GM06990 (cell line): ENCODE data around the gene SPIRE1.

Experiments
- DNase-seq: peaks from one replicate; pipeline ENCODE4 v3.0.0-alpha.2; 2011; ENCODE audit not compliant: insufficient read length; ENCODE audit errors: extremely low read depth
- H3K27me3 ChIP-seq: replicated peaks from 2 replicates; pipeline ENCODE4 v1.6.0; 2011; ENCODE audit warnings: low read length; ENCODE audit not compliant: control insufficient read depth, insufficient read depth
- H3K36me3 ChIP-seq: 2 replicates; pipeline ENCODE4 v1.5.1; 2011; ENCODE audit warnings: low read length; ENCODE audit not compliant: control insufficient read depth, insufficient read depth
- H3K4me3 ChIP-seq: replicated peaks from 2 replicates; pipeline ENCODE4 v1.5.1; 2011; ENCODE audit warnings: low read depth, mild to moderate bottlenecking, control low read depth, low read length
- TF ChIP-seq, protein P1 (sequence below): IDR thresholded peaks from 2 replicates; pipeline ENCODE4 v1.5.1; 2011; ENCODE audit warnings: low read length, control low read depth, mild to moderate bottlenecking, inconsistent platforms; ENCODE audit not compliant: insufficient read depth, poor library complexity, severe bottlenecking

The SPIRE1 gene

DNA sequence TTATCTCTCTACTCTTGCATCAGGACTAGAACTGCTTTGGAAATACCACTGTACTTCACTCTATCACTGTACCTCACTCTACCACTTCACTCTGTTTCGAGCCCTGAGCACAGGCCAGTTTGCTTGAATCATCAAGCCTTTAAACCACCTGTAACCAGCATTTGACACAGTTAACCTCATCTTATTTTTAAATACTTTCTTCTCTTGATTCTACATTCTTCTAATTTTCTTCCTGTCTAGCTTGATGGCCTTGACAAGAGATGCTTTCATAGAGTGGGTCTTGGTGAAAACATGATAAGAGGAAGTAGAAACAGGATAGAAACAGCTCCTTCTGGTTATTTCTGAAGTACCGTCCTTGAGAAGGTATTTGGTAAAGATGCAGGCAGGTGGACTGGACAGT is 78.1 kb downstream of the SPIRE1 start:
- Histone ChIP-seq H3K36me3 (no peaks in the 10 kb centered on the region), H3K4me3 (no peak overlapping the region), H3K27me3 (no peaks in the 10 kb centered on the region)
- TF ChIP-seq, protein P1, sequence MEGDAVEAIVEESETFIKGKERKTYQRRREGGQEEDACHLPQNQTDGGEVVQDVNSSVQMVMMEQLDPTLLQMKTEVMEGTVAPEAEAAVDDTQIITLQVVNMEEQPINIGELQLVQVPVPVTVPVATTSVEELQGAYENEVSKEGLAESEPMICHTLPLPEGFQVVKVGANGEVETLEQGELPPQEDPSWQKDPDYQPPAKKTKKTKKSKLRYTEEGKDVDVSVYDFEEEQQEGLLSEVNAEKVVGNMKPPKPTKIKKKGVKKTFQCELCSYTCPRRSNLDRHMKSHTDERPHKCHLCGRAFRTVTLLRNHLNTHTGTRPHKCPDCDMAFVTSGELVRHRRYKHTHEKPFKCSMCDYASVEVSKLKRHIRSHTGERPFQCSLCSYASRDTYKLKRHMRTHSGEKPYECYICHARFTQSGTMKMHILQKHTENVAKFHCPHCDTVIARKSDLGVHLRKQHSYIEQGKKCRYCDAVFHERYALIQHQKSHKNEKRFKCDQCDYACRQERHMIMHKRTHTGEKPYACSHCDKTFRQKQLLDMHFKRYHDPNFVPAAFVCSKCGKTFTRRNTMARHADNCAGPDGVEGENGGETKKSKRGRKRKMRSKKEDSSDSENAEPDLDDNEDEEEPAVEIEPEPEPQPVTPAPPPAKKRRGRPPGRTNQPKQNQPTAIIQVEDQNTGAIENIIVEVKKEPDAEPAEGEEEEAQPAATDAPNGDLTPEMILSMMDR, result no peak
- DNase-seq, result peak; percentile 9

GRCh38 chr18:12577848-12578247 is 80.1 kb downstream of the SPIRE1 start:
- DNase-seq, result no peak
- TF ChIP-seq, protein P1, result no peak
- no peaks in the 10 kb centered on the region for H3K27me3 ChIP-seq
- H3K36me3 ChIP-seq, result no peaks in the 10 kb centered on the region
- no peak overlapping the region for H3K4me3 ChIP-seq

DNA sequence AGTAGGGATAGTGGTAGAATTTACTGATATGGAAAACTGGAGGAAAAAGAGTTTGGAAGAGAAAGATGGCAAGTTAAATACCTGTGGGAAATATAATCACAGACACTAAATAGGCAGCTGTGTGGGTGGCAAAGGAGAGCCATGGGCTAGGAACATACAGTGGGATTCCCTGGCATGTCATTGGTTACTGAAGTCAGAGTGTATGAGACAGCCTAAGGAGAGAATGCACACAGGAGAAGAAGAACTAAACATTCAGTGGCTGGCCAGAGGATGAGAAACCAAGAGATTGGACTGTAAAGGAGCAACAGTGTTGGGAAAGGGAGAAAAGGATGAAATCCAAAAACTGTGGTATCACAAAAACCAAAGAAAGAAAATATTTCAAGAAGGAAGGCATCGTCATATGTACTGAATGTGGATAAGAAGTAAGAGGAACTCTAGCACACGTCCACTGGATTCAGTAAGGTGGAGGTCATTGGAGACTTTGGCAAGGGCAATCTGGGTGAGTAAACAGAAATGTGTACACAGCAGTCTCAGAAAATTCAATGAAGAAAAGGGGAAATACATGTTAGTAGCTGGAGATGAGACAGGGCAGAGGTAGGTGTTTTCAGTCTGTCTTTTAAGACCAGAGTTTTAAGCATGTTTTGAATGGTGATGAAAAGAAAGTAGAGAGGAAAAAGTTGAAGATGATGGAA is 83.3 kb downstream of the SPIRE1 start:
- Histone ChIP-seq H3K36me3 (no peaks in the 10 kb centered on the region), H3K4me3 (no peak overlapping the region), H3K27me3 (no peaks in the 10 kb centered on the region)
- TF ChIP-seq, protein P1, result no peak
- no peak for DNase-seq

GRCh38 chr18:12571630-12572029 is 86.3 kb downstream of the SPIRE1 start:
- Histone ChIP-seq H3K36me3 (no peaks in the 10 kb centered on the region), H3K4me3 (no peak overlapping the region), H3K27me3 (no peaks in the 10 kb centered on the region)
- no peak for DNase-seq
- TF ChIP-seq, protein P1, result no peak

GRCh38 chr18:12569791-12570190 is 88.1 kb downstream of the SPIRE1 start:
- H3K36me3 ChIP-seq, result no peaks in the 10 kb centered on the region
- no peak for DNase-seq
- TF ChIP-seq, protein P1, result no peak
- H3K4me3 ChIP-seq, result no peak overlapping the region
- H3K27me3 ChIP-seq, result no peaks in the 10 kb centered on the region

DNA sequence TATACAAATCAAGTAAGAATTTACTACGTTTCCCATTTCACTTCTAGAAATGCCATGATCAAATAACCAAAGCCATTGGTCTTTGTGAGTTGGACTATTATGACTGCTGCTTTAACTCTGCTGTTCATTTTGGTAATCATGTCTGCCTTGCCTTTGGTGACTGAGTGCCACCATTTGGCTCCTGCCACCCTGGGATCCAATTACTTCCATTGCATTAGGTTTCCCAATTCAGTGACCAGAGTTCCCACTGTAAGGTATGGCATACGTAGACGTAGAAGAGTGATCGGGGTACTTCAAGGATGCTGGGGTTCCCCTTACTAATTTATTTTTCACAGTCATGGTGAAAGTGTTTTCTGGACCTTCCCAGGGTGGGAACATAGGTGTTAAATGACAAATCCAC is 90.1 kb downstream of the SPIRE1 start:
- DNase-seq, result no peak
- Histone ChIP-seq H3K27me3 (no peaks in the 10 kb centered on the region), H3K36me3 (no peaks in the 10 kb centered on the region), H3K4me3 (no peak overlapping the region)
- TF ChIP-seq, protein P1, result no peak
